Thoracic aorta (tissue), 2 donors: Measurements from ENCODE around the gene SIGLEC14. TPM values are rescaled to one million over a fixed set of nuclear protein-coding genes. Genes with fewer than 3 reads are reported as not detected.

ENCODE experiments used
- ATAC-seq: fragments of 150-250 bp; one replicate; pipeline ENCODE4 v1.8.0; 2017; ENCODE audit warnings: low read depth; ENCODE audit not compliant: insufficient number of reproducible peaks, low FRiP score
- DNase-seq: peaks from one replicate; pipeline ENCODE4 v3.0.0-alpha.2; 2020; ENCODE audit warnings: low spot score
- H3K27ac ChIP-seq, 2 donors: fragments of 200-600 bp; sonication (generic); 1 replicate in 1 of 2; 2 replicates in 1 of 2; pipeline ENCODE4 v1.5.1; 2016; ENCODE audit warnings: mild to moderate bottlenecking in 2 of 2, moderate library complexity in 2 of 2
- H3K27me3 ChIP-seq: fragments of 200-600 bp; sonication (generic); replicated peaks from 2 replicates; pipeline ENCODE4 v1.6.0; 2016; ENCODE audit warnings: mild to moderate bottlenecking; ENCODE audit not compliant: insufficient read depth
- H3K36me3 ChIP-seq: fragments of 200-600 bp; sonication (generic); one replicate; pipeline ENCODE4 v1.5.1; 2016
- H3K4me1 ChIP-seq, 2 donors: fragments of 200-600 bp; sonication (generic); 1 replicate in 1 of 2; 2 replicates in 1 of 2; pipeline versions ENCODE4 v1.5.1 to v1.6.0; 2016; ENCODE audit warnings: low read depth in 2 of 2, mild to moderate bottlenecking in 1 of 2; ENCODE audit not compliant: control insufficient read depth in 1 of 2
- H3K4me3 ChIP-seq: fragments of 200-600 bp; sonication (generic); 2 replicates; pipeline ENCODE4 v1.5.1; 2016; ENCODE audit warnings: mild to moderate bottlenecking
- H3K9me3 ChIP-seq: fragments of 200-600 bp; sonication (generic); 2 replicates; pipeline ENCODE4 v1.5.1; 2016
- total RNA-seq, 2 donors: library from RNA; depleted of rRNA; stranded (reverse); fragments of >200 nt; gene quantifications; one replicate each; pipeline versions ENCODE4 v1.1.0 to v1.2.3, GENCODE V29; 2016
- TF ChIP-seq, protein P1 (sequence below): fragments of 200-600 bp; sonication (generic); IDR thresholded peaks from one replicate; pipeline ENCODE4 v1.5.1; 2019; ENCODE audit warnings: antibody characterized with exemption

Gene SIGLEC14
- total RNA-seq, 2 donors from 2014 or later = 4.6 to 12.6 TPM

DNA sequence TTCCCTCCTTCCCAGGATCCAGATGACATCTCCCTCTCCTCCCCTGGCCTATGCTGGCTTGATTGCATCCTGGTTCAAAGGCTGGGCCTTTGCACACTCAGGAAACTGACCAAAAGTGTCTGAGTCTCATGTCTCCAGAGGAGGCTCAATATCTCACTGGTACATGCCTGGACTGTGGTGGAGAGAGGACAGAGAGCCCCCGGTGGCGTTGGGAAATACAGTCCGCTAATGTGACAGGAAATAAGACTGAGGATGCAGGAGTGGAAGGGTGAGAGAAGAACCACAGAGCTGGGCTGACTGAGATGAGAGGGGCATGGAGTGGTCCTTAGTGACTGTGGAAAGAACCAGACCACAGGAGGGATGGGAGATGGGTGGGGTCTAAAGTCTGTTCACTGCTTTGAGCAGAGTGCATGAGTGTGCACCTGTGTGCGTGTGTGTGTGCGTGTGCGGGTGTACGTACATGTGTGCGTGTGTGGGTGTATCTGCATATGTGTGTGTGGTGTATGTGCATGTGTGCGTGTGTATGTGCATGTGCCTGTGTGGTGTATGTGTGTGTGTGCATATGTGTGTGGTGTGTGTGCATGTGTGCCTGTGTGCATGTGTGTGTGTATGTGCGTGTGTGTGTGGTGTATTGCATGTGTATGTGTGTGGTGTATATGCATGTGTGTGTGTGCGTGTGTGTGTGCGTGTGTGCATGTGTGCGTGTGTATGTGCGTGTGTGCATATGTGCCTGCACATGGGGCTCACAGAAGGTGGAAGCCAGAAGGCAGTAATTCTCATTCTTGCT lies 18.3 kb downstream of the SIGLEC14 start:
- no peak for ATAC-seq
- H3K4me1 ChIP-seq = no peaks in the 10 kb centered on the region

DNA sequence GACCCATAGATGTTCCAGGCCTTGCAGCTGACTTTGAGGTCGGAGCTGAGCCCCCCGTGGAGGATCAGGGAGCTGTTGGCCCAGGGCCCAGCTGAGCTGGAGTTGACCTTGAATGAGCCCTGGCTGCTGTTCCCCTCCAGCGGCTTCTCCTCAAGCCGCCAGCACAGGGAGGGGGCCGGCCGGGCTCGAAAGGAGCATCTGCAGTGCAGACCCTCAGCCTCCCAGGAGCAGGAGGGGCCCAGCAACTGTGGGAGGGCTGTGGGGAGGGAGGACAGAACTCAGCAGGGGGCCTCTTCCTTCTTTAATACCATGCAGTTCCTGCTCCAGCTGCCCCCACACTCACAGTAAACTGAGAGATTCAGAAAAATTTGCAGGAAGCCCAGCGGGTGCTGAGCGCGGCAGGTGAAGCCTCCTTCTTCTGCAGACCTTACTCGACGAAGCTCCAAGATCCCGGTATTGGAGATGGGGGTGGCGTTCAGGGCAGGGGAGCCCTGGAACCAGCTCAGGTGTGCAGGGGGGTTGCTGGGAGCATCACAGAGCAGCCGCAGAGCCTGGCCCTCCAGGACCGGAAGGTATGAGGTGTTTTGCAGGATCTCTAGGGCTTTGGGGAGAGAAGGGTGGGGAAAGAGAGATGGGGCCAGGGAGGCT lies 19.0 kb downstream of the SIGLEC14 start:
- no peak overlapping the region for H3K4me3 ChIP-seq
- DNase-seq = no peak
- TF ChIP-seq, protein P1, sequence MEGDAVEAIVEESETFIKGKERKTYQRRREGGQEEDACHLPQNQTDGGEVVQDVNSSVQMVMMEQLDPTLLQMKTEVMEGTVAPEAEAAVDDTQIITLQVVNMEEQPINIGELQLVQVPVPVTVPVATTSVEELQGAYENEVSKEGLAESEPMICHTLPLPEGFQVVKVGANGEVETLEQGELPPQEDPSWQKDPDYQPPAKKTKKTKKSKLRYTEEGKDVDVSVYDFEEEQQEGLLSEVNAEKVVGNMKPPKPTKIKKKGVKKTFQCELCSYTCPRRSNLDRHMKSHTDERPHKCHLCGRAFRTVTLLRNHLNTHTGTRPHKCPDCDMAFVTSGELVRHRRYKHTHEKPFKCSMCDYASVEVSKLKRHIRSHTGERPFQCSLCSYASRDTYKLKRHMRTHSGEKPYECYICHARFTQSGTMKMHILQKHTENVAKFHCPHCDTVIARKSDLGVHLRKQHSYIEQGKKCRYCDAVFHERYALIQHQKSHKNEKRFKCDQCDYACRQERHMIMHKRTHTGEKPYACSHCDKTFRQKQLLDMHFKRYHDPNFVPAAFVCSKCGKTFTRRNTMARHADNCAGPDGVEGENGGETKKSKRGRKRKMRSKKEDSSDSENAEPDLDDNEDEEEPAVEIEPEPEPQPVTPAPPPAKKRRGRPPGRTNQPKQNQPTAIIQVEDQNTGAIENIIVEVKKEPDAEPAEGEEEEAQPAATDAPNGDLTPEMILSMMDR = no peak
- no peak for ATAC-seq
- H3K36me3 ChIP-seq = no peaks in the 10 kb centered on the region
- H3K27ac ChIP-seq = no peak overlapping the region
- H3K9me3 ChIP-seq = no peaks in the 10 kb centered on the region
- no peaks in the 10 kb centered on the region for H3K4me1 ChIP-seq
- no peaks in the 10 kb centered on the region for H3K27me3 ChIP-seq

More for the DNA sequence above, 18.3 kb downstream of the SIGLEC14 start:
- Histone ChIP-seq H3K4me3 (no peak overlapping the region), H3K36me3 (no peaks in the 10 kb centered on the region), H3K9me3 (no peaks in the 10 kb centered on the region), H3K27me3 (no peaks in the 10 kb centered on the region), H3K27ac (no peak overlapping the region)
- TF ChIP-seq, protein P1 = no peak
- DNase-seq = no peak

DNA sequence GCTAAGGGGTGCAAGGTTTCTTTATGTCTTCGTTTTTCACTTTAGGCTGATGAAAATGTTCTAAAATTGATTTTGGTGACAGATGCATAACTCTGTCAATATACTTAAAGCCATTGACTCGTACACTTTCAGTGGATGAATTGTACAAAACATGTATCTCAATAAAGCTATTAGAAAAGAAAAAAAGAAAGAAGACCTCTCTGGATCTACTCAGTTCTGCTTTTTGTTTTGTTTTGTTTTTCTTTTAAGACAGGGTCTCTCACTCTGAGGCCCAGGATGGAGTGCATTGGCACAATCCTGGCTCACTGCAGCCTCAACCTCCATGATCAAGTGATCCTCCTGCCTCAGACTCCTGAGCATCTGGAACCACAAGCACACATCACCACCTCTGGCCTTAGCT lies 19.9 kb downstream of the SIGLEC14 start:
- no peaks in the 10 kb centered on the region for H3K36me3 ChIP-seq
- no peaks in the 10 kb centered on the region for H3K9me3 ChIP-seq
- ATAC-seq (no peak), DNase-seq (no peak)
- H3K27ac ChIP-seq = no peak overlapping the region
- no peak overlapping the region for H3K4me3 ChIP-seq
- TF ChIP-seq, protein P1 = no peak
- no peaks in the 10 kb centered on the region for H3K4me1 ChIP-seq
- H3K27me3 ChIP-seq = no peaks in the 10 kb centered on the region

DNA sequence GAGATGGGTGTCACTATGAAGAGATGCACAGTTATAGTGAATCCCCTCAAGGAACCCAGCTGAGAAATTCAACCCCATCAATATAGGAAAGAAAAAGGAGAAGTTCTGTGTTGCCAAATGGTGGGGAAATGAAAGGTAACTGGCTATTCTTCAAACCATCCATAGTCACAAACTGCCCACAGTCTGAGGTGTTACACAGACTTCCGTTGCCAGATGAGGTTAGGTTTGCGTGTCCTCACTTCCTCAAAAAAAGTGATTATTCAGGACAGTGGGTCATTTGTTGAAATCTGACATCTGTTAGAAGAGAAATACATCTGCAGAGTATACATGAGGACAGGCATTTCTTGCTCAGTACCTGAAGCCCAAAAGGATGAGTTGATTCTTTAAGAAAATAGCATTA lies 25.4 kb downstream of the SIGLEC14 start:
- Histone ChIP-seq H3K27ac (no peak overlapping the region), H3K4me3 (no peak overlapping the region), H3K27me3 (no peaks in the 10 kb centered on the region), H3K9me3 (no peaks in the 10 kb centered on the region), H3K36me3 (no peaks in the 10 kb centered on the region), H3K4me1 (no peaks in the 10 kb centered on the region)
- DNase-seq (no peak), ATAC-seq (no peak)
- TF ChIP-seq, protein P1 = no peak

DNA sequence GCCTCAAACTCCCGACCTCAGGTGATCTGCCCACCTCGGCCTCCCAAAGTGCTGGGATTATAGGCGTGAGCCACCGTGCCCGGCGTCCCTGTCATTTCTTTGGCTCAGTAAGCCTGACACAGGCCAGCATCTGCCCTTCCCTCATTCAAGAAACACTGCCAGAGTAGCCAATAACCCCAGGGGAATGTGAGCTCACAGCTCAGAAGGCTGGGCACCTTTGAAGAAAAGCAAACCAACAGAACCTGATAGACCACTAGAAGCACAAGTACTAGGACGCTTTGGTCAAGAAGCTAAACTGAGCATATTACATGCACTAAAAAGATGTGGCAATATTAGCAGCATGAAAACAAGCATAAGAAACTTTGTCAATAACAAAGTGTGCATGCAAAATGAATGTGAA lies 30.6 kb downstream of the SIGLEC14 start:
- H3K36me3 ChIP-seq = no peaks in the 10 kb centered on the region
- no peak overlapping the region for H3K4me3 ChIP-seq
- no peaks in the 10 kb centered on the region for H3K9me3 ChIP-seq
- ATAC-seq = no peak
- no peak overlapping the region for H3K27ac ChIP-seq
- no peak for DNase-seq
- H3K4me1 ChIP-seq = no peaks in the 10 kb centered on the region
- TF ChIP-seq, protein P1 = no peak
- no peaks in the 10 kb centered on the region for H3K27me3 ChIP-seq
